Measurements from ENCODE around the gene CREB3L2.

The CREB3L2 gene

DNA sequence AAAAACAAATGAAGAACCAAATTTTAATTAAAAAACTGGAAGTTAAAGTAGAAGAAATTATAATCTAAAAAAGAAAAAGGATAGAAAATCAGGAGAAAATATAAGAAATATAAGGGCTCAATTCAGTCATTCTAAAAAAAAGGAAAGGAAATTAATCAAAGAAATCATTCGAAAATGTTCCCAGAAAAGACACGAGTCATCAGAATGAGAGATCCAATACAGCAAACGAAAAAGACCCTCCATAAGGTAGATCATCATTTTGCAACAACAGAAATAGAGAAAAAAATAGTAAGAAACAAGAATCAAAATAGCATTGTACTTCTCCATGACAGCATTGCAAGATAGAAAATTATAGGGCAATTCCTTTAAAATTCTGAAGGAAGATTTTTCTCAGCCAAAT, 132.6 kb downstream of the CREB3L2 start:
- no peak overlapping the region for H3K14ac ChIP-seq (ENCODE audit: low read length in 2 of 2)
- H3K4me1 ChIP-seq (ENCODE audit: control insufficient read depth, insufficient read depth, low read depth, low read length): peaks cover 4% of the 10 kb centered on the region
- no peak overlapping the region for H3K4ac ChIP-seq (ENCODE audit: low read depth in 1 of 2, low read length in 2 of 2)
- no peaks in the 10 kb centered on the region for H3K27me3 ChIP-seq (ENCODE audit: control insufficient read depth in 1 of 2, insufficient read depth in 1 of 2, low read length in 2 of 2)
- H4K8ac ChIP-seq (ENCODE audit: low read length): no peak overlapping the region
- WGBS: no CpG with 5 or more reads among the region's 3 CpGs
- peaks cover 5% of the 10 kb centered on the region for H3K9me3 ChIP-seq (ENCODE audit: control insufficient read depth, low read length)
- no peak for DNase-seq
- H3K4me2 ChIP-seq (ENCODE audit: low read length, poor library complexity, severe bottlenecking): no peak overlapping the region
- no peak overlapping the region for H3K23ac ChIP-seq (ENCODE audit: low read length in 2 of 2)
- H3K9ac ChIP-seq (ENCODE audit: low read length): no peak overlapping the region
- H4K91ac ChIP-seq (ENCODE audit: low read length): no peak overlapping the region
- no peak overlapping the region for H2BK12ac ChIP-seq (ENCODE audit: low read length in 2 of 2)
- H2BK15ac ChIP-seq (ENCODE audit: low read depth, poor library complexity, severe bottlenecking): no peak overlapping the region
- H2BK5ac ChIP-seq (ENCODE audit: low read depth, low read length, poor library complexity, severe bottlenecking): no peak overlapping the region
- H3K79me1 ChIP-seq (replicated peaks; ENCODE audit: low read length, poor library complexity, severe bottlenecking): peaks cover 11% of the 10 kb centered on the region
- no peak overlapping the region for H2AFZ ChIP-seq (ENCODE audit: low read depth, low read length)
- H2BK120ac ChIP-seq (ENCODE audit: low read depth, low read length): no peak overlapping the region
- no peak overlapping the region for H3K18ac ChIP-seq (ENCODE audit: low read depth in 1 of 2, low read length in 2 of 2)
- no peak overlapping the region for H2AK5ac ChIP-seq (ENCODE audit: low read length, severe bottlenecking)
- H3K27ac ChIP-seq (ENCODE audit: low read length, poor library complexity, severe bottlenecking): no peak overlapping the region
- H3K4me3 ChIP-seq (ENCODE audit: insufficient read depth in 1 of 2, low read depth in 1 of 2, low read length in 2 of 2): no peak overlapping the region
- H3K36me3 ChIP-seq (ENCODE audit: control insufficient read depth in 1 of 2, insufficient read depth in 2 of 2, low read depth in 1 of 2, low read length in 2 of 2): peaks cover 17 to 62% of the 10 kb centered on the region in 2 experiments

DNA sequence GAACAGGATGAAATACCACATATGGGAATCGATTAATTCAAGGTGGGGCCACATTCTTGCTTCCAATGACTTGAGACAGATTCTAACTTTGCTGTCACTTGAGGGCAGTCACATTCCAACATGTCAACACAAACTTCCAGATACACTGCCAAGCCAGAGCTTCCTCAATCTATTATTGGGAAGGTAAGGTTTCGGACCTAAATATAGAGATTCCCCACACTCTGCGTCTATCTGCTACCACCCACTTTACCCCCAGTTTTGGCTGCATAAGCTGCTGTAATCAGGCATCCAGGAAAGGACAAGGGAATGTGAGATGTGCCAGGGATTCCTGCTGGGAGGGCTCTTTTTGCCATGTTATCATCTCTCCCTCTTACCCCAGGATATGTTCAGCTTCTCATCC, 134.6 kb downstream of the CREB3L2 start:
- H2AK5ac ChIP-seq (ENCODE audit: low read length, severe bottlenecking): no peak overlapping the region
- no peak overlapping the region for H2BK12ac ChIP-seq (ENCODE audit: low read length in 2 of 2)
- H3K27ac ChIP-seq (ENCODE audit: low read length, poor library complexity, severe bottlenecking): no peak overlapping the region
- peaks cover 19 to 72% of the 10 kb centered on the region in 2 experiments for H3K36me3 ChIP-seq (ENCODE audit: control insufficient read depth in 1 of 2, insufficient read depth in 2 of 2, low read depth in 1 of 2, low read length in 2 of 2)
- H3K4ac ChIP-seq (ENCODE audit: low read depth in 1 of 2, low read length in 2 of 2): no peak overlapping the region
- no peak overlapping the region for H3K18ac ChIP-seq (ENCODE audit: low read depth in 1 of 2, low read length in 2 of 2)
- H4K8ac ChIP-seq (ENCODE audit: low read length): no peak overlapping the region
- no peak overlapping the region for H3K4me3 ChIP-seq (ENCODE audit: insufficient read depth in 1 of 2, low read depth in 1 of 2, low read length in 2 of 2)
- H2BK120ac ChIP-seq (ENCODE audit: low read depth, low read length): no peak overlapping the region
- H2BK15ac ChIP-seq (ENCODE audit: low read depth, poor library complexity, severe bottlenecking): no peak overlapping the region
- 93% methylated on average over 2 of the region's 3 CpGs for WGBS
- H3K4me1 ChIP-seq (ENCODE audit: control insufficient read depth, insufficient read depth, low read depth, low read length): no peaks in the 10 kb centered on the region
- no peak overlapping the region for H3K14ac ChIP-seq (ENCODE audit: low read length in 2 of 2)
- no peak for DNase-seq
- peaks cover 7% of the 10 kb centered on the region for H3K79me1 ChIP-seq (replicated peaks; ENCODE audit: low read length, poor library complexity, severe bottlenecking)
- no peak overlapping the region for H2BK5ac ChIP-seq (ENCODE audit: low read depth, low read length, poor library complexity, severe bottlenecking)
- H3K27me3 ChIP-seq (ENCODE audit: control insufficient read depth in 1 of 2, insufficient read depth in 1 of 2, low read length in 2 of 2): no peaks in the 10 kb centered on the region
- peaks cover 5% of the 10 kb centered on the region for H3K9me3 ChIP-seq (ENCODE audit: control insufficient read depth, low read length)
- H3K23ac ChIP-seq (ENCODE audit: low read length in 2 of 2): no peak overlapping the region
- no peak overlapping the region for H3K9ac ChIP-seq (ENCODE audit: low read length)
- H4K91ac ChIP-seq (ENCODE audit: low read length): no peak overlapping the region
- H2AFZ ChIP-seq (ENCODE audit: low read depth, low read length): no peak overlapping the region
- no peak overlapping the region for H3K4me2 ChIP-seq (ENCODE audit: low read length, poor library complexity, severe bottlenecking)

- H3K4me3 ChIP-seq (ENCODE audit: insufficient read depth in 1 of 2, low read depth in 1 of 2, low read length in 2 of 2): no peak overlapping the region
- peaks cover 4% of the 10 kb centered on the region for H3K79me1 ChIP-seq (replicated peaks; ENCODE audit: low read length, poor library complexity, severe bottlenecking)
- no peak overlapping the region for H2BK120ac ChIP-seq (ENCODE audit: low read depth, low read length)
- H2BK5ac ChIP-seq (ENCODE audit: low read depth, low read length, poor library complexity, severe bottlenecking): no peak overlapping the region
- no peak overlapping the region for H3K18ac ChIP-seq (ENCODE audit: low read depth in 1 of 2, low read length in 2 of 2)
- no peak overlapping the region for H4K91ac ChIP-seq (ENCODE audit: low read length)
- H2BK15ac ChIP-seq (ENCODE audit: low read depth, poor library complexity, severe bottlenecking): no peak overlapping the region
- DNase-seq: no peak
- H3K27ac ChIP-seq (ENCODE audit: low read length, poor library complexity, severe bottlenecking): no peak overlapping the region
- H3K9ac ChIP-seq (ENCODE audit: low read length): no peak overlapping the region
- no peak overlapping the region for H3K23ac ChIP-seq (ENCODE audit: low read length in 2 of 2)
- H2BK12ac ChIP-seq (ENCODE audit: low read length in 2 of 2): no peak overlapping the region
- H2AK5ac ChIP-seq (ENCODE audit: low read length, severe bottlenecking): no peak overlapping the region
- H2AFZ ChIP-seq (ENCODE audit: low read depth, low read length): no peak overlapping the region
- no peak overlapping the region for H4K8ac ChIP-seq (ENCODE audit: low read length)
- peaks cover 5% of the 10 kb centered on the region for H3K9me3 ChIP-seq (ENCODE audit: control insufficient read depth, low read length)
- H3K27me3 ChIP-seq (ENCODE audit: control insufficient read depth in 1 of 2, insufficient read depth in 1 of 2, low read length in 2 of 2): no peaks in the 10 kb centered on the region
- H3K36me3 ChIP-seq (ENCODE audit: control insufficient read depth in 1 of 2, insufficient read depth in 2 of 2, low read depth in 1 of 2, low read length in 2 of 2): peaks cover 15 to 75% of the 10 kb centered on the region in 2 experiments
- no CpG with 5 or more reads among the region's 1 CpG for WGBS
- no peak overlapping the region for H3K14ac ChIP-seq (ENCODE audit: low read length in 2 of 2)
- no peak overlapping the region for H3K4ac ChIP-seq (ENCODE audit: low read depth in 1 of 2, low read length in 2 of 2)
- no peaks in the 10 kb centered on the region for H3K4me1 ChIP-seq (ENCODE audit: control insufficient read depth, insufficient read depth, low read depth, low read length)
- no peak overlapping the region for H3K4me2 ChIP-seq (ENCODE audit: low read length, poor library complexity, severe bottlenecking)
Observed at GRCh38 chr7:137865764-137866163, 136.1 kb downstream of the CREB3L2 start.

- Histone ChIP-seq H3K79me1 (replicated peaks; ENCODE audit: low read length, poor library complexity, severe bottlenecking) (peaks cover 5% of the 10 kb centered on the region), H2BK5ac (ENCODE audit: low read depth, low read length, poor library complexity, severe bottlenecking) (no peak overlapping the region), H2AFZ (ENCODE audit: low read depth, low read length) (no peak overlapping the region), H2AK5ac (ENCODE audit: low read length, severe bottlenecking) (no peak overlapping the region), H2BK12ac (ENCODE audit: low read length in 2 of 2) (no peak overlapping the region), H3K9ac (ENCODE audit: low read length) (no peak overlapping the region), H4K91ac (ENCODE audit: low read length) (no peak overlapping the region), H4K8ac (ENCODE audit: low read length) (no peak overlapping the region), H2BK15ac (ENCODE audit: low read depth, poor library complexity, severe bottlenecking) (no peak overlapping the region), H2BK120ac (ENCODE audit: low read depth, low read length) (no peak overlapping the region), H3K23ac (ENCODE audit: low read length in 2 of 2) (no peak overlapping the region), H3K27ac (ENCODE audit: low read length, poor library complexity, severe bottlenecking) (no peak overlapping the region), H3K36me3 (ENCODE audit: control insufficient read depth in 1 of 2, insufficient read depth in 2 of 2, low read depth in 1 of 2, low read length in 2 of 2) (peaks cover 15 to 89% of the 10 kb centered on the region in 2 experiments), H3K18ac (ENCODE audit: low read depth in 1 of 2, low read length in 2 of 2) (no peak overlapping the region), H3K4ac (ENCODE audit: low read depth in 1 of 2, low read length in 2 of 2) (no peak overlapping the region), H3K14ac (ENCODE audit: low read length in 2 of 2) (no peak overlapping the region), H3K4me1 (ENCODE audit: control insufficient read depth, insufficient read depth, low read depth, low read length) (no peaks in the 10 kb centered on the region), H3K9me3 (ENCODE audit: control insufficient read depth, low read length) (peaks cover 5% of the 10 kb centered on the region), H3K27me3 (ENCODE audit: control insufficient read depth in 1 of 2, insufficient read depth in 1 of 2, low read length in 2 of 2) (no peaks in the 10 kb centered on the region), H3K4me3 (ENCODE audit: insufficient read depth in 1 of 2, low read depth in 1 of 2, low read length in 2 of 2) (no peak overlapping the region), H3K4me2 (ENCODE audit: low read length, poor library complexity, severe bottlenecking) (no peak overlapping the region)
- DNase-seq: no peak
- WGBS: 98% methylated on average over 2 of the region's 2 CpGs
Observed at GRCh38 chr7:137862964-137863363, 138.9 kb downstream of the CREB3L2 start.

Measured in mesenchymal stem cell (in vitro differentiated cells and primary cell).